ENCODE results near the gene FN3KRP. TPM values are rescaled to one million over a fixed set of nuclear protein-coding genes. Genes with fewer than 3 reads are reported as not detected.

Gene FN3KRP
- total and polyA plus RNA-seq, 10 of the 15 experiments (the other 5 are each of a cell fraction or from before 2014, with no cell fraction given), result 1.8 to 50.5 (median 26.5) TPM

GRCh38 chr17:82751571-82752370, 35.3 kb downstream of the FN3KRP start, which contains the start of gene TBCD:
TSS of gene TBCD (plus strand) at chr17:82752065. CDS start at chr17:82752194, 129 bp downstream.
- RAD21 ChIA-PET (ENCODE audit: unreplicated experiment), result no interaction called here
- peaks cover 16% of the 10 kb centered on the region for H3K79me2 ChIP-seq (ENCODE audit: control insufficient read depth, insufficient read depth, low read length)
- peak within 1 kb of the TSS; percentile 76 for H3K27ac ChIP-seq (ENCODE audit: control insufficient read depth, insufficient read depth)
- ATAC-seq, result peak; percentile 89
- WGBS (ENCODE audit: insufficient coverage, insufficient replicate concordance, low lambda C conversion rate, missing lambda C conversion rate), result under 1% methylated on average over 61 of the region's 114 CpGs
- peak within 1 kb of the TSS; percentile 100 for H3K4me3 ChIP-seq
- peak within 1 kb of the TSS; percentile 92 for H3K4me2 ChIP-seq (ENCODE audit: control insufficient read depth, insufficient read depth)
- FAIRE-seq, result no peak
- no peaks in the 10 kb centered on the region for H3K27me3 ChIP-seq (replicated peaks in 1 of 2; ENCODE audit: control insufficient read depth in 2 of 2, insufficient read depth in 2 of 2, low read length in 1 of 2)
- SMC1A ChIA-PET (ENCODE audit: uncharacterized antibody, unreplicated experiment), result no interaction called here
- H3K9ac ChIP-seq (ENCODE audit: control insufficient read depth, insufficient read depth, low read length), result peak within 1 kb of the TSS; percentile 80
- intact Hi-C loops (cut with micrococcal nuclease; ENCODE audit: unreplicated experiment), result loop anchor here (10.0 kb wide), 1 partner anchor 107 kb away; the partner anchor contains the start of gene WDR45B
- peak within 1 kb of the TSS; percentile 96 for H2AFZ ChIP-seq (ENCODE audit: control insufficient read depth, low read depth, low read length)
- no peaks in the 10 kb centered on the region for H3K36me3 ChIP-seq (ENCODE audit: control insufficient read depth in 2 of 2, insufficient read depth in 2 of 2, low read length in 1 of 2)
- POLR2A ChIA-PET, result no interaction called here
- H4K20me1 ChIP-seq (ENCODE audit: control insufficient read depth, insufficient read depth), result no peaks in the 10 kb centered on the region
- no TSS peak for BruUV-seq (replicated peaks)
- H3K4me1 ChIP-seq (ENCODE audit: control insufficient read depth, insufficient read depth, low read length), result 0 out of 2 replicates have a peak, but pooled peaks cover 2% of the 10 kb centered on the region
- no peaks in the 10 kb centered on the region; the same call in 2 of the 3 replicates for H3K9me3 ChIP-seq (replicated peaks; ENCODE audit: control insufficient read depth, insufficient read depth, low read length)
- DNase-seq (ENCODE audit: low read depth, low spot score), result peak; percentile 23
- CTCF ChIA-PET, result no interaction called here
- in situ Hi-C loops (cut with MboI), result no loop called here
- TF ChIP-seq IRF4 (IDR thresholded peaks at IDR 0.05; ENCODE audit: low read depth, low read length), result no peak
- TF ChIP-seq POLR2A (IDR thresholded peaks at IDR 0.05; ENCODE audit: low read depth, low read length), result peak; percentile 61
- TF ChIP-seq GABPA (IDR thresholded peaks at IDR 0.05; ENCODE audit: low read depth), result no peak
- no peak for TF ChIP-seq ATF2 (IDR thresholded peaks at IDR 0.05; ENCODE audit: low read length)
- no peak for TF ChIP-seq PAX5 (IDR thresholded peaks at IDR 0.05; ENCODE audit: borderline replicate concordance, low read depth, low read length)
- no peak for TF ChIP-seq TCF7 (IDR thresholded peaks at IDR 0.05; ENCODE audit: borderline replicate concordance)
- TF ChIP-seq PAX8 (IDR thresholded peaks at IDR 0.05), result no peak
- TF ChIP-seq STAT1 (conservative IDR thresholded peaks at IDR 0.05), result no peak; the same call in 1 of the 2 replicates
- TF ChIP-seq CHD2 (IDR thresholded peaks at IDR 0.05; ENCODE audit: borderline replicate concordance, low read depth, low read length), result peak; percentile 53; the same call in 1 of the 2 replicates
- no peak for TF ChIP-seq NFYA (IDR thresholded peaks at IDR 0.05; ENCODE audit: borderline replicate concordance, low read depth, low read length)
- TF ChIP-seq ZBTB33 (IDR thresholded peaks at IDR 0.05), result no peak
- no peak for TF ChIP-seq ZZZ3 (IDR thresholded peaks at IDR 0.05; ENCODE audit: control insufficient read depth, insufficient read length, low read depth)
- TF ChIP-seq ZNF274 (IDR thresholded peaks at IDR 0.05; ENCODE audit: insufficient read depth, insufficient read length), result no peak
- peak; percentile 75 for TF ChIP-seq TBL1XR1 (IDR thresholded peaks at IDR 0.05; ENCODE audit: low read depth, low read length)
- TF ChIP-seq SRF (IDR thresholded peaks at IDR 0.05; ENCODE audit: low read depth in 2 of 2, low read length in 2 of 2), result no peak
- peak in 1 of 2 experiments; percentile 89; a peak in 2 of 3 replicates for TF ChIP-seq EGR1 (IDR thresholded peaks at IDR 0.05; ENCODE audit: borderline replicate concordance in 1 of 2, low read depth in 2 of 2, low read length in 2 of 2)
- peak; percentile 97 for TF ChIP-seq ZNF207 (IDR thresholded peaks at IDR 0.05; ENCODE audit: borderline replicate concordance)
- no peak for TF ChIP-seq KAT2A (conservative IDR thresholded peaks at IDR 0.05; ENCODE audit: control insufficient read depth, low read depth, low read length)
- no peak for TF ChIP-seq POU2F2 (IDR thresholded peaks at IDR 0.05; ENCODE audit: borderline replicate concordance, low read depth, low read length)
- peak; percentile 45; the same call in 1 of the 2 replicates for TF ChIP-seq RELB (IDR thresholded peaks at IDR 0.05; ENCODE audit: low read depth)
- peak; percentile 83; the same call in 1 of the 2 replicates for TF ChIP-seq RB1 (IDR thresholded peaks at IDR 0.05; ENCODE audit: borderline replicate concordance)

Data from GM12878 (cell line).